Measurements from ENCODE around the gene LRRK2. TPM values are rescaled to one million over a fixed set of nuclear protein-coding genes. Genes with fewer than 3 reads are reported as not detected.
A peak's percentile ranks its signal among the peaks of the same experiment; 100 is the strongest.
"Not testable (repeated sequence)": the region's sequence is repeated elsewhere in the genome, so short reads cannot be mapped to it uniquely, and the experiment has no call there.

The LRRK2 gene
- total RNA-seq, 1 experiment from 2014 or later = 0.66 TPM

DNA sequence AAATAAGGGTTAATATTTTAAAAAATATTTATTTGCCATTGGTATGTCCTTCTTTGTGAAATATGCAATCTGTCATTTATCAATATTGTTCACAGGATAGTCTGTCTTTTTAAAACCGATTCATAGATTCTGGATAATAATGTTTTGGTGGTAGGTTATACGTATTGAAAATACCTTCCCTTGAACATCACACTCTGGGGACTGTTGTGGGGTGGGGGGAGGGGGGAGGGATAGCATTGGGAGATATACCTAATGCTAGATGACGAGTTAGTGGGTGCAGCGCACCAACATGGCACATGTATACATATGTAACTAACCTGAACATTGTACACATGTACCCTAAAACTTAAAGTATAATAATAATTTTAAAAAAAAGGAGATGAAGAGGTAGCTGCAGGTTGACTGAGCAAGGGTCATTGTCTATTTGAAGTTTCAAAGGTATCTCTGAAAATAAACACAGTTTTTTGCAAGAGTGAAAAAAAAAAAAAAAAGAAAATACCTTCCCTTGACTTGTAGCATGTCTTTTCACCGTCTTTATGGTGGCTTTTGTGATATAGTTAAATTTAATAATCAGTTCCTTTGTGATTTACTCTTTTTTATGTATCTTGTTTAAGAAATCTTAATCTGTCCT lies 19.8 kb downstream of the LRRK2 start:
- not testable (repeated sequence) for DNase-seq (ENCODE audit: low read depth)

DNA sequence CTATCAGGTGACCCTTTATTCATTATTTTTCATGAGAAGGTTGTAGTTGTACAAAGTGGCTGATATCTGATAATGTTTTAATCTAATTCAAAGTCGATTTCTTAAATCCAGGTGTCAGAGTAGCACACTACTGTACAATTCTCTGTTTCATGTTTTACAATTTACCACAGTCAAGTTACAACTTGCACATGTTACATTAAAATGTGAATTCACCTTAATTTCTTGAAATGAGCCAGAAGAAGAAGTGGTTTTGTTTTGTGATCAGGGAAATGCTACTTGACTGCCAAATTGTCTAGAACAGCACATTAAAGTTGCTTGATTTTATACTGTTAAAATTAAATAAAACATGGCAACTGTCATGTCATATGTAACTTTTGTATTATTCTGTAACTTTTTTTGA lies 23.2 kb downstream of the LRRK2 start:
- no peak for DNase-seq (ENCODE audit: low read depth)

DNA sequence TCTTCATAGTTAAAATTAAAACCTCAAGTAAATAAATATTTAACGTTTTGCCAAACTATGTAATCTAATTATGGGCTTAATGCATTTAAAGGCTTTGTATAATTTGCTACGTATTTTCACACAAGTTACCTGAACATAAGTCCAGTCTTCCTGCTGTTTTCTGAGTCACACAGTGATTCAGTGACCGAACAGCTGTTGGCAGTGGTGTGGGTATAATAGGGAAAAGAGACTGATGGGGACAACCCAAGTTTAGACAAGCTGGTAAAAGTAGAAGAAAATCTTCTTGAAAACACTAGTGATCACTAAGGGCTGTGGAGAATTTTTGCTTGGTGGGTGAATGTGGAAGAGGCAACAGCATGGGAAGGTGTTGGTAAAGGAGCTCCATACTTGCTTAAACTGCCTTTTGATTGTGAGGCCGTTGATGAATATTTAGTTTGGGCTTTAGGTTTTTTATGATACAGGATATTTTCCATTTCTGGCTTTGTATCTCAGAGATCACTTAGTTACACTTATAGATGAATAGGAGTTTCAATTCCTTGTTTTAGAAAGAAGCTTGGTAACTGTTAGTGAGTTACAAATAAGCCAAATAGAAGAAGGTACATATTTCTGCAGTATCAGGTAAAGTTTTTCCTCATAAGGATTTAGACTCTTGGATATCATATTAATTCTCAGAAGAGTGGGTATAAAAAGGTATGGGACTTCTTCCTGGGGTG lies 23.9 kb downstream of the LRRK2 start:
- DNase-seq (ENCODE audit: low read depth) = peak; percentile 65

DNA sequence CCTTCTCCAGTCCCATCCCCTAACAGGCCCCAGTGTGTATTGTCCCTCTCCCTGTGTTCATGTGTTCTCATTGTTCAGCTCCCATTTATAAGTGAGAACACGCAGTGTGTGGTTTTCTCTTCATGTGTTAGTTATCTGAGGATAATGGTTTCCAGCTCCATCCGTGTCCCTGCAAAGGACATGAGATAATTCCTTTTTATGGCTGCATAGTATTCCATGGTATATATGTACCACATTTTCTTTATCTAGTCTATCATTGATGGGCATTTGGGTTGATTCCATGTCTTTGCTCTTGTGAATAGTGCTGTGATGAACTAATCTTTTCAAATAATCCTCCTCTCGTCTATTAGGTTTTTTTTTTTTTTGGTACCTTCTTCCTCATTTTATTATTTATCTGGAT lies 25.9 kb downstream of the LRRK2 start:
- DNase-seq (ENCODE audit: low read depth) = not testable (repeated sequence)

DNA sequence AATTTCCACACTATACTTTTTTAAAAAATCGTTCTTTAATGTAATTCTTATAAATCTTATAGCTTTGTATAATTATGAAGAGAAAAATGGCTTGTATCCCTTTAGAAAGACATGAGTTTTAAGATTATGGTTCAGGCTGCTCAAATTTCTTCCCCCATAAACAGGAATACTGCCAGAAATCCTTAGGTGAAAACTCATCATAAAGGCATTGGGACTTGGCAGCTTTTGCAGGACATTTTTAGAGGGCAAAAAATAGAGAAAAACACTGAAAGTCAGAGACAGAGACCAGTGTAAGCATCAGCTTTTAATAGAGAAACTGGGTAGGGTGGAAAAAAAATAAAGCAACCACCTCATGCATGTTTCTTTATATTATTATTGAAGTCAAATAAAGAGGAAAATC lies 29.1 kb downstream of the LRRK2 start:
- no peak for DNase-seq (ENCODE audit: low read depth)

DNA sequence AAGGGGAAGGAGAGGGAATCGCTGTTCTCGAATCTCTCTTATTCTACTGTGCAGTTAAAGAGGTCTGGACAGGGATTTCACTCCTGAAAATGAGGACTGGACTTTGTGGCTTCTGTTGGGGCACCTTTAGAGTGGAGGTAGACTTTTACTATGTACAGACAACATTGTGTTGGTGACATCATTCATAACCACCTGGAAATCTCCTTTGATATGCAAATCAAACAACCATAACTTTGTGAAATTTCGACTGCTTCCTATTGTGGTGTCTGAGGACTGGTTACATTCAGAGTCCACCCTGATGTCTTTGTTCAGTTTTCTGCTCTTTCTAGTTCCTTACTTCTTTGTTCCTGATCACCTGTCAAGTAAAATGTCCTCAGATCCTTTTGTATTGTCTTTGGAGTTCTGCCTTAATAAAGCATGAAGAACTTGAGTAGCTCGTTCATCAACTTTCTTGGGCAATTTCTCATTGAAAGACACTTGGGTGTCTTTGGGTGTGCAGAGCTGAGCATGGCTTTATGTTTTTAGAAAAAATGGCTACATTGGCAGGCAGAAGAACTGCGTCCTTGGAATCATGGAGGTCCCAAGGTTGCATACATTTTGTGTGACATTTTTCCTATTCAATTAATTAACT lies 29.8 kb downstream of the LRRK2 start:
- DNase-seq (ENCODE audit: low read depth) = no peak

DNA sequence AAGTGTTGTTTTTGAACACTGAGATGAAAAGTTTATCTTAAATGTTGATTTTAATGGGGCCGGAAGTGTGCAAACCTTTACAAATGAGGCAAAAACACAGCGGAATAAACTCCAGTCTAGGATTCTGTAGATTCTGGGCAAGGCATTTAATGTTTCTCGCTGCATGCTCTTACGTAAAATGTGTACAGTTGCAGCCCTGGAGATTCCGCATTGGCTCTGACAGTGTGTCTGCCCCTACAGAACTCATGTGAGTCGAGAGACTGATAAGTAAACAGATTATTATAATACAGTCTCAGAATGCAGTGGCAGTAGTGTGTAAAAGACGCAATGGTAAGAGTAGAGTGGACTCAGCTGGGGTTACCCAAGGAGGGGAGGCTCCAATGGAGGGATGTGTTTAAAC lies 33.6 kb downstream of the LRRK2 start:
- DNase-seq (ENCODE audit: low read depth) = no peak

DNA sequence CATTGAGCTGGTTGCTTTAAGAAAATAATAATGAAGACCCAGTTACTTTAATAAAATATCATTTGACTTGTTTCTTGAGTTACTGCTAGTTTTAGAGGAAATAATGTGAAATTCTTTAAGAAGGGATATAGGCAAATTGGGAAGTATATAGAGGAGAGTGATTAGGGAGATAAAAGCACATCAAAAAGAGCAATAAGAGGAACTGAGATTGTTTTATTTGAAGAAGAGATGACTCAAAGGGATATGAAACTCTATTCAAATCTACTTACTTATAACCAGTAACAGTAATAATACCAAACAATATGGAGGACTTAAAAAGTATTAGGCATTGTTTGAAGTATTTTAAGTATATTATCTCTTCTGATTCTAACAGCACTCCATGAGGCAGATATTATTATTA lies 37.1 kb downstream of the LRRK2 start:
- DNase-seq (ENCODE audit: low read depth) = no peak

DNA sequence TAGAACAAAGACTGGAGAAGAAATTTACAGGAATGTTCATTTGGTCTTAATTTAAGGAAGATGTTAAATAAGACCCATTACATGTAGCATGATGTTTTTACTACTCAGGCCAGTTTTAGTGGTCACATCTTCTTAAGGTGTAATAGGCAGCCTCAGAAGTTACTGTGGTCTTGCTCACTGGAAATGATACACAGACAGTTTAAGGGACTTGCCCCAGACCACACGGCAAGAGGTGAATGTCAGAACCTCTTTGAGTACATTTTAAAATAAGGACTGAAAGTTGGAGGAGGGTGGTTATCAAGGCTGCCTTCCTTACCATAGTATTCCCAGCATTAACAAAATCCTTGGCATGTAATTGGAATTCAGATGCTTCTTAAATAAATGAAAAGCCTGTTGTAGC lies 37.9 kb downstream of the LRRK2 start:
- no peak for DNase-seq (ENCODE audit: low read depth)

DNA sequence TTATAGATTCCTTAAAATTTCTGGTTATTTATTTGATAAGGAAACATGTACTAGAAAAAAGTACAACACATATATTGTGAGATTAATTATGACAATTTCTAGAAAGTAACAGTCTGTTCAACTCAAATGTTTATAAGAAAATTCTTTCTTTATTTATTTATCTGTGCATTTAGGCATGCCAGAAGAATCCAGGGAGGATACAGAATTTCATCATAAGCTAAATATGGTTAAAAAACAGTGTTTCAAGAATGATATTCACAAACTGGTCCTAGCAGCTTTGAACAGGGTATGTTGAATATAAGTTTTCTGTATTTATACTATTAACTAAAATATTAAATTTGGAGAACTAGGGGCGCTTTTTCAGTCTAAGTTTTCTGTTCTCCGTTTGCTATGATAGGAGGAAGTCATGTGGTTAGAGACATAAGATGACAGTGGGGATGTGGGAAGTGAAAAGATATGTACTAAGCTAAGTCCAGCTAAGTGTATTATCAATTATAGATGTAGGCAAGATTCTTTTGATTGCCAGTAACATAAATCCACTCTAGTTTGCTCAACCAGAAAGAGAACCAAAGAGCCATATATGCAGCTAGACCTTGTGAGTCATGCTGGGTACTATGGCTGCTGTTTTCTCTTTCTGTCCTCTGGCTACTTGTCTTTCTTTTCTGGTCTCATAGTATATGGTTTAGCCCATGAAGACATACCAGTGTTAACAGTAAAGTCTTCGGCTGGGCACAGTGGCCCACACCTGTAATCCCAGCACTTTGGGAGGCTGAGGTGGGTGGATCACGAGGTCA lies 39.0 kb downstream of the LRRK2 start:
- no peak for DNase-seq (ENCODE audit: low read depth)

DNA sequence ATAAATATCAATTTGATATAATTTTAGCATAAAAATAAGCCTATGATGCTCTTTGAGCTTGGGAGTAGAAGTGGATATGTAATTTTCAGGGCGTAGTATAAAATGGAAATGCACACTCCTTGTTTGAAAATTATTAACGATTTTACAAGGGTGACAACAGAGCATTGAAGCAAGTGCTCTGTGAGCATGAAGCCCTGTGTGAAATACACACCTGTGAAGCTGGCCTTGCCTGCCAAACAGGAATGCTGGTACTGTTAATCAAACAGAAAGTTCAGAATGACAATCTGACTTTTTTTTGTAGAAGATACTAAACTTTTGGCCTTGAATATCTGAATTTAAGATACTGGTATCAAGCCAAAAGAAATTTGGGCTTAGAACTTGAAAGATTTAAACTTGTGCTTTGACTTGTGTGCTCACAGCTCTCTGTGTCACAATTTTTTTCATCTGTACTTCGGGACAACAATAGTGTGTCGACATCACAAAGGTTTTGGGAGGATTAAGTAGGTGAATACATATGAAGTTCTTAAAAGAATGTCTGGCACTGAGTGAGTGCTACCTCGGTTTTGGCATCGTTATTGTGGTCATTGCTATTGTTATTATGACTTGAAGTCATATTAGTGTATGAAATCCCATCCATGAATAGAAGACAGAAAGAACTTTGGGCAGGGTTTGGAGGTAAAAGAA lies 47.3 kb downstream of the LRRK2 start:
- no peak for DNase-seq (ENCODE audit: low read depth)

DNA sequence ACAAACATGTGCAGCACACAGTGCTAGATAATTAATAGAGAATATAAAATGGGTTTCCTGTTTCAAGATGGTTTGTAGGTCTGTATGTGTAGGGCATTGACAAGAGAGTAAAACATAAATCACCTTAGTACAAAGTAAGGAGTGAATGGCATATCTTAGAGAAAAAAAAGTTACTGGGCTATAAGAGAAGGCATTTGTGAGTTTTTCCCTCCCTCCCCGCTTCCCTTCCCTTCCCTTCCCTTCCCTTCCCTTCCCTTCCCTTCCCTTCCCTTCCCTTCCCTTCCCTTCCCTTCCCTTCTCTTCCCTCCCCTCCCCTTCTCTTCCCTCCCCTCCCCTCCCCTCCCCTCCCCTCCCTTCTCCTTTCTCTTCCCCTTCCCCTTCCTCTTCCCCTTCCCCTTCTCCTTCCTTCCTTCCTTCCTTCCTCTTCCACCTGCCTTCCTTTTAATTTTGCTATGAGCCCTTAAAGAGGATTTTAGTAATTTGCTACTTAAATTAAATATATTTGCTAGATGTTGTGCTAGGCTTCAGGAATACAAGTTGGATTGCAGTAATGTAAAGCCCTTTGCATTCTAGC lies 57.1 kb downstream of the LRRK2 start:
- DNase-seq (ENCODE audit: low read depth) = no peak

DNA sequence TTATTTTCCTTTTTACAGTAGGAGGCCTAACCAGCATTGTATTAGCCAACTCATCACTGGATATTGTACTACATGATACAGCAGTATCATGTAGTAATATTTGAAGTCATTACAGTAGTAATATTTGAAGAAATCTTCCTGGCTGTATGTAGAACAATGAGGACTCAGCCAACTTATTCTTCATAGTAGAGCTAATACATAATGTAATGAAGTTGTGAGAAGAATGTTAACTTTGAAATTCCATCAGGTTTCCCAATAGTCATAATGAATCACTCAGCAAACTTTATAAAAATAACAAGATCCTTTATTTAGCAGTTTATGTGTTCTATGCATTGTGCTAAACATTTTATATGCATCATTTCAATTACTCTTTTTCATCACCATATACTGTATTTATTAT lies 61.8 kb downstream of the LRRK2 start:
- no peak for DNase-seq (ENCODE audit: low read depth)

DNA sequence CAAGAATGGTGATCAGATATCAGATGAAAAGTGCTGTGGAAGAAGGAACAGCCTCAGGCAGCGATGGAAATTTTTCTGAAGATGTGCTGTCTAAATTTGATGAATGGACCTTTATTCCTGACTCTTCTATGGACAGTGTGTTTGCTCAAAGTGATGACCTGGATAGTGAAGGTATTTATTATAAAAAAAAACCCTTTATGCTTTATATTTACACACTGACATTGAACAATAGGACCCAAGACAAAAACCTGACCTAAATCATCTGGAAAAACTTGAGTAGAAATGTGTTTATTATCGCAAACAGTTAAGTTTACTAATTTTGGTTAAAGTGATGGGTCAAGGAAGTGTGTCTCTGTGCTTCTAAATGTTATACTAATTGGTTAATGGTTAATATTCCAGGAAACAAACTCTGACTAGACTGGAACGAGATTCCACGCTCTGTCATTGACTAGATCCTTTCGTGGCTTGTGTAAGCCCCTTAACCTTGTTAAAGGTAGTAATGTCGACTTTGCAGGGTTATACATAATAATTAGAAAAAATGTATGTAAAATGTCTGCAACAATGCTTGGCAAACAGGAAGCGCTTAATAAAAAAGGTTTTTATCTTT lies 62.7 kb downstream of the LRRK2 start:
- no peak for DNase-seq (ENCODE audit: low read depth)

DNA sequence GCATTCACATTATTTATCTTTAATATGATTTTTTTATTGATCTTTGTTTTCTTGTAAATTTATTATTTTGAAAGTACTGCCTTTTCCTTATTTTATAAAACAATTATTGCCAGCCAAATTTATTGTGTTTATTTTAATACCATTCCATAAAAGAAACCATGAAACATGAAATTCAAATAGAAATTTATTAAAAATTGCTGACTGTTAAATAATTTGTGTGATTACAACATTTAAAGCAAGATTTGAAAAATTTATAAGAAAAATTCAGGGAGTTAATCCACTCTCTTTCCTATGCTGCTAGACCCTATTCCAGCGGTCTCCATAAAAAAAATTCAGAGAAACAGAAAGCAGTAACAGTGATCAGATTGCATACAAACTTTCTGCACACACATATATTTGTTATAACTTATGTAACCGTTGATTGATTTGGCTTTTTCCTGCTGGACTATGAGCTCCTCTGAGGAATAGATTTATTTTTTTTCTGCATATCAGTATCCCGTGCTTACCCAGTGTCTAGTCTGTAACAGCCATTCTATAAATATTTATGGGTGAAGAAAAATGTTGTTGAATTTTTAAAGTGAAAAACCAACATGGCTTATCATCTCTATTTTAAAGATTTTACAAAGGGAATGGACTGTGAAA lies 68.1 kb downstream of the LRRK2 start:
- DNase-seq (ENCODE audit: low read depth) = no peak

DNA sequence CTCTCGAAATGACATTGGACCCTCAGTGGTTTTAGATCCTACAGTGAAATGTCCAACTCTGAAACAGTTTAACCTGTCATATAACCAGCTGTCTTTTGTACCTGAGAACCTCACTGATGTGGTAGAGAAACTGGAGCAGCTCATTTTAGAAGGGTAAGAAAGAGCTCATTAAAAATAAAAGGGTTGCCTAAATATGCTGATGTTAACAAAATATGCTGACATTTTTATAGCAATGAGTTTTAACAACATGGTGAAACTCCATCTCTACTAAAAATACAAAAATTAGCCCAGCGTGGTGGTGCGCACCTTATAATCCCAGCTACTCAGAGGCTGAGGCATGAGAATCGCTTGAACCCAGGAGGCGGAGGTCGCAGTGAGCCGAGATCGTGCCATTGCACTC lies 73.5 kb downstream of the LRRK2 start:
- DNase-seq (ENCODE audit: low read depth) = no peak

DNA sequence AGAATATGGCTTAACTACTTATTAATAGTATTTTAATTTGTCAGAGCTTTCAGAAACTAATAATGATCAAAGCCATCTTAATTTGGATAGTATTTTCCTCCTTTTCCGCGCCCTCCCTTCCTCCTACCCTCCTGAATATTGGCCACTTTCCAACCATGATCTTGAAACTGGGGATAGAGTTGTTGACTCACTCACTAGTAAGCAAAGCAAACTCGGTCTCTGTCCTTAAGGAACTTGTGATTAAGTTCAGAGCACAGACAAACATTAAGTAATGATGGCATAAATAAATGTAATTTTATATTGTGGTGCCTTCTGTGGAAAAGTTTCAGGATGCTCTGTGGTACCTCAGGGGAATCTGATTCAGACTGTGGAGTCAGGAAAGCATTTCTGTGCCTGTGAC lies 75.7 kb downstream of the LRRK2 start:
- DNase-seq (ENCODE audit: low read depth) = no peak

DNA sequence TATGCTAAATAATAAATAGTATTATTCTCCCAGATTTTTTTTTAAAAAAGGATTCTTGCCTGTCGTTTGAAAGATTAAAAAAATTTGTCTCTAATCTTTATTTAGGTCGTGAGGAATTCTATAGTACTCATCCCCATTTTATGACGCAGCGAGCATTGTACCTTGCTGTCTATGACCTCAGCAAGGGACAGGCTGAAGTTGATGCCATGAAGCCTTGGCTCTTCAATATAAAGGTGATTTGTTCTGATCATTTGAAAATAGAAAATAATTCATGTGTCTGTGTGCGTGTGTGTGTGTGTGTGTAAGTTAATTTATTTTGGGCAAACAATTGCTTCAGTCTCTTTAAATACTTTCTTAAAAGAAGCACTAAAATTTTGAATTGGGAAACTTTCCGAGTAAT lies 84.2 kb downstream of the LRRK2 start:
- DNase-seq (ENCODE audit: low read depth) = no peak

DNA sequence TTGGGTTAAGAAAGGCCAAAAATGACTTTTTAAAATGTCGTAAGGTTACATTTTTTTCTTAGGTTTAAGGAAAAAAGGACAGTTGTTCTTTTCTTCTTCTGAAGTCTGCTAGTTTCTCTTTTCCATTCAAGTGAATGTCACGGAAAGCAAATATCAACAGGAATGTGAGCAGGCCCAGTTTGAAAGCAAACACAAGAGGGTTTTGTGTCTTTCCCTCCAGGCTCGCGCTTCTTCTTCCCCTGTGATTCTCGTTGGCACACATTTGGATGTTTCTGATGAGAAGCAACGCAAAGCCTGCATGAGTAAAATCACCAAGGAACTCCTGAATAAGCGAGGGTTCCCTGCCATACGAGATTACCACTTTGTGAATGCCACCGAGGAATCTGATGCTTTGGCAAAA lies 85.4 kb downstream of the LRRK2 start:
- DNase-seq (ENCODE audit: low read depth) = no peak

DNA sequence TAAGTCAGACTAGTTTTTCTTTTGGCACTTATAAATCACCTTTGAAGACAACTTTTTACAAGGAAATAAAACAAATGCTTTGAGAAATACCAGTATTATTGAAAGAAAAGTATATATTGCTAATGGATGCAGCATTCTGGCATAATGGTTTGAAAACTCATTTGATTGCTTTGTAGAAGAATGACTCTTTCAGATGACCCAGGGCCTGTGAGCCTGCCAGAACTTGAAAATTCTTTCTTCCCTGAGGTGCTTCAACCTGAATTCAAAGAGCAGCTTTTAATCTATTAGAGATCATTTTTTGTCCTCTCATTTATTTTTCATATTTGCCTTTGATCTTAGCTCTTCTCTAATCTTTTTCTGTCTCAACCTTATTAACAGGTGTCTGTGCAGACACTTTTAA lies 87.4 kb downstream of the LRRK2 start:
- DNase-seq (ENCODE audit: low read depth) = no peak

Data from HT1080 (cell line).